ENCODE measurements around the gene PIGZ.

DNA sequence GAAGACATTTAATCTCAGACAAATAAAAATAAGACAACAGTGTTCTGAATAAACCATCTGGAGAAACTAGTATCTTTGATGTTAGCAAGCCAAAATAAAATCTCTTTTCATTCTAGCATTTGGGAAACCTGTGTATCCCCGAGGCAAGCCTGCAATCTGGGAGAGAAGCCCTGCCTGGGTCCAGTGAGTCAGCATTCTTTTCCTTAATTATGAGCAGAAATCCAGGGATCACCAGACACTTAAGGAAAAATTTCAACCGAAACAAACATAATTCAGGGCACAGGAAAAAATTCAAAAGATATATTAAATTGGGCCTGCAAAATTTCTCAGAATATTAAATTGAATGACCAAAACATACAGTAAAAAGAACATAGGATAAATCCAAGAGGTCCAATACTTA, 30.5 kb downstream of the PIGZ start:
- TF ChIP-seq, protein P1, sequence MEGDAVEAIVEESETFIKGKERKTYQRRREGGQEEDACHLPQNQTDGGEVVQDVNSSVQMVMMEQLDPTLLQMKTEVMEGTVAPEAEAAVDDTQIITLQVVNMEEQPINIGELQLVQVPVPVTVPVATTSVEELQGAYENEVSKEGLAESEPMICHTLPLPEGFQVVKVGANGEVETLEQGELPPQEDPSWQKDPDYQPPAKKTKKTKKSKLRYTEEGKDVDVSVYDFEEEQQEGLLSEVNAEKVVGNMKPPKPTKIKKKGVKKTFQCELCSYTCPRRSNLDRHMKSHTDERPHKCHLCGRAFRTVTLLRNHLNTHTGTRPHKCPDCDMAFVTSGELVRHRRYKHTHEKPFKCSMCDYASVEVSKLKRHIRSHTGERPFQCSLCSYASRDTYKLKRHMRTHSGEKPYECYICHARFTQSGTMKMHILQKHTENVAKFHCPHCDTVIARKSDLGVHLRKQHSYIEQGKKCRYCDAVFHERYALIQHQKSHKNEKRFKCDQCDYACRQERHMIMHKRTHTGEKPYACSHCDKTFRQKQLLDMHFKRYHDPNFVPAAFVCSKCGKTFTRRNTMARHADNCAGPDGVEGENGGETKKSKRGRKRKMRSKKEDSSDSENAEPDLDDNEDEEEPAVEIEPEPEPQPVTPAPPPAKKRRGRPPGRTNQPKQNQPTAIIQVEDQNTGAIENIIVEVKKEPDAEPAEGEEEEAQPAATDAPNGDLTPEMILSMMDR (conservative IDR thresholded peaks at IDR 0.05) = no peak
- no peak for TF ChIP-seq ZFX (IDR thresholded peaks at IDR 0.05)

Data from C4-2B (cell line).